SK-N-SH (cell line): ENCODE measurements around the gene CLSTN2. TPM values are rescaled to one million over a fixed set of nuclear protein-coding genes. Genes with fewer than 3 reads are reported as not detected.

Source experiments
- CTCF ChIA-PET: fragments of 300-600, 350-600 bp; formaldehyde crosslinking; extraction: SDS; loops from one replicate; lab custom pipeline; 2021; lab: Yijun Ruan, JAX
- POLR2A ChIA-PET: fragments of 350-600 bp; sonication (Branson Sonifier 250); formaldehyde crosslinking; extraction: SDS; loops from one replicate; lab custom pipeline; 2020; ENCODE audit warnings: antibody characterized with exemption, inconsistent platforms; lab: Yijun Ruan, JAX
- DNase-seq: peaks from one replicate; pipeline ENCODE4 v3.0.0; 2012
- H2AFZ ChIP-seq: fragments of 200-600 bp; sonication (generic); 2 replicates; pipeline ENCODE4 v1.8.1; 2016; ENCODE audit warnings: antibody characterized with exemption, mild to moderate bottlenecking, low read depth
- H3F3A ChIP-seq: fragments of 200-600 bp; sonication (generic); replicated peaks from 2 replicates; pipeline ENCODE3; 2016; ENCODE audit warnings: antibody characterized with exemption, mild to moderate bottlenecking; ENCODE audit not compliant: insufficient read depth
- H3K27ac ChIP-seq, 2 experiments: fragments of 200-500 bp in 1 of 2; fragments of 200-600 bp in 1 of 2; sonication (Bioruptor generic) in 1 of 2; sonication (generic), shearing (Covaris generic) in 1 of 2; 2 replicates each; pipeline versions ENCODE4 v1.5.1 to v1.6.1; 2014 to 2016; ENCODE audit warnings: low read depth in 2 of 2, inconsistent platforms in 1 of 2, low read length in 1 of 2, mild to moderate bottlenecking in 1 of 2, mixed read lengths in 1 of 2
- H3K27me3 ChIP-seq: fragments of 200-600 bp; sonication (generic), shearing (Covaris generic); 2 replicates; pipeline ENCODE4 v1.6.1; 2016; ENCODE audit warnings: mixed run types; ENCODE audit not compliant: insufficient read depth
- H3K36me3 ChIP-seq, 2 experiments: fragments of 200-500 bp in 1 of 2; fragments of 200-600 bp in 1 of 2; sonication (Bioruptor generic) in 1 of 2; sonication (generic) in 1 of 2; replicated peaks in 1 of 2; 2 replicates each; pipeline versions ENCODE3 to v1.5.1; 2014 to 2016; ENCODE audit warnings: low read length in 1 of 2, mild to moderate bottlenecking in 1 of 2; ENCODE audit not compliant: insufficient read depth in 2 of 2, control insufficient read depth in 1 of 2
- H3K4me1 ChIP-seq, 2 experiments: fragments of 200-500 bp in 1 of 2; fragments of 200-600 bp in 1 of 2; sonication (Bioruptor generic) in 1 of 2; sonication (generic), shearing (Covaris generic) in 1 of 2; 2 replicates each; pipeline versions ENCODE4 v1.5.1 to v1.6.1; 2014 to 2016; ENCODE audit warnings: low read depth in 1 of 2, low read length in 1 of 2, mixed run types in 1 of 2; ENCODE audit not compliant: insufficient read depth in 2 of 2, control insufficient read depth in 1 of 2
- H3K4me2 ChIP-seq: fragments of 200-600 bp; sonication (generic), shearing (Covaris generic); 2 replicates; pipeline ENCODE4 v1.6.1; 2017; ENCODE audit warnings: mixed run types
- H3K4me3 ChIP-seq, 2 experiments: fragments of 200-500 bp in 1 of 2; fragments of 200-600 bp in 1 of 2; sonication (Bioruptor generic) in 1 of 2; sonication (generic), shearing (Covaris generic) in 1 of 2; 2 replicates each; pipeline versions ENCODE4 v1.5.1 to v1.8.1; 2014 to 2016; ENCODE audit warnings: low read depth in 2 of 2, inconsistent platforms in 1 of 2, low read length in 1 of 2, mild to moderate bottlenecking in 1 of 2, mixed read lengths in 1 of 2, moderate library complexity in 1 of 2
- H3K79me2 ChIP-seq: fragments of 200-600 bp; sonication (generic); 2 replicates; pipeline ENCODE4 v1.8.1; 2017; ENCODE audit warnings: mild to moderate bottlenecking; ENCODE audit not compliant: insufficient read depth
- H3K9ac ChIP-seq: fragments of 200-600 bp; sonication (generic); 2 replicates; pipeline ENCODE4 v1.6.1; 2017; ENCODE audit warnings: mixed run types
- H3K9me2 ChIP-seq: fragments of 200-600 bp; sonication (generic); 2 replicates; pipeline ENCODE4 v1.6.1; 2017; ENCODE audit warnings: mixed run types
- H3K9me3 ChIP-seq: fragments of 200-600 bp; sonication (generic); 2 replicates; pipeline ENCODE4 v1.6.1; 2017; ENCODE audit warnings: mixed run types, mild to moderate bottlenecking, moderate library complexity
- H4K20me1 ChIP-seq: fragments of 200-600 bp; sonication (generic); 2 replicates; pipeline ENCODE4 v1.6.1; 2017; ENCODE audit warnings: mild to moderate bottlenecking, mixed run types; ENCODE audit not compliant: insufficient read depth
- CHD2 ChIP-seq: fragments of 150-350 bp; IDR thresholded peaks from 2 replicates; pipeline ENCODE4 v1.6.1; 2018; ENCODE audit warnings: low read length; ENCODE audit not compliant: partially characterized antibody
- EZH2phosphoT487 ChIP-seq: fragments of 200-600 bp; sonication (generic); IDR thresholded peaks from 2 replicates; pipeline ENCODE4 v1.6.1; 2017; ENCODE audit warnings: low read depth, mixed run types, mild to moderate bottlenecking, antibody characterized with exemption, moderate library complexity, borderline replicate concordance
- GABPA ChIP-seq: IDR thresholded peaks from 2 replicates; pipeline ENCODE4 v1.4.0; 2012; ENCODE audit warnings: low read depth, mild to moderate bottlenecking
- MEF2A ChIP-seq: IDR thresholded peaks from 2 replicates; pipeline ENCODE4 v1.4.0; 2012; ENCODE audit warnings: low read depth, borderline replicate concordance
- POLR2AphosphoS5 ChIP-seq: IDR thresholded peaks from 2 replicates; pipeline ENCODE4 v1.6.1; 2012; ENCODE audit warnings: low read depth, low read length
- RFX5 ChIP-seq: IDR thresholded peaks from 2 replicates; pipeline ENCODE4 v1.6.1; 2012; ENCODE audit warnings: mild to moderate bottlenecking, improper control_type of control experiment, low read length
- SMC3 ChIP-seq: IDR thresholded peaks from 2 replicates; pipeline ENCODE4 v1.6.1; 2012; ENCODE audit warnings: low read depth, low read length, improper control_type of control experiment
- TCF12 ChIP-seq: IDR thresholded peaks from 2 replicates; pipeline ENCODE4 v1.4.0; 2012
- WGBS: methylation state at CpG from one replicate; pipeline ENCODE4 v1.1.6; 2017; ENCODE audit warnings: low lambda C conversion rate; 5-methylcytosine and 5-hydroxymethylcytosine counted together
- polyA plus RNA-seq, 3 experiments: library from polyadenylated mRNA; depleted of rRNA; stranded (reverse); fragments of >200 nt; gene quantifications; 2 replicates each; pipeline ENCODE4 v1.2.3, GENCODE V29; 2012
- TF ChIP-seq, protein P1 (sequence below): IDR thresholded peaks from 2 replicates; pipeline ENCODE4 v1.4.0; 2012; ENCODE audit warnings: low read depth
- TF ChIP-seq, protein P2 (sequence below): IDR thresholded peaks from 2 replicates; pipeline ENCODE4 v1.6.1; 2012; ENCODE audit warnings: mild to moderate bottlenecking, low read depth, low read length, moderate library complexity
- TF ChIP-seq, protein P3 (sequence below): fragments of 150-350 bp; IDR thresholded peaks from 2 replicates; pipeline ENCODE4 v1.6.1; 2017; ENCODE audit warnings: antibody characterized with exemption, low read length, low read depth, borderline replicate concordance
- TF ChIP-seq, protein P4 (sequence below): IDR thresholded peaks from 2 replicates; pipeline ENCODE4 v1.4.0; 2012; ENCODE audit warnings: low read depth, borderline replicate concordance
- TF ChIP-seq, protein P5 (sequence below): fragments of 150-350 bp; IDR thresholded peaks from 2 replicates; pipeline ENCODE4 v1.6.1; 2016; ENCODE audit warnings: mild to moderate bottlenecking, low read depth, low read length

CLSTN2 gene
- polyA plus RNA-seq, 1 of the 3 experiments (the other 2 are of a cell fraction), result 0.02 TPM

DNA sequence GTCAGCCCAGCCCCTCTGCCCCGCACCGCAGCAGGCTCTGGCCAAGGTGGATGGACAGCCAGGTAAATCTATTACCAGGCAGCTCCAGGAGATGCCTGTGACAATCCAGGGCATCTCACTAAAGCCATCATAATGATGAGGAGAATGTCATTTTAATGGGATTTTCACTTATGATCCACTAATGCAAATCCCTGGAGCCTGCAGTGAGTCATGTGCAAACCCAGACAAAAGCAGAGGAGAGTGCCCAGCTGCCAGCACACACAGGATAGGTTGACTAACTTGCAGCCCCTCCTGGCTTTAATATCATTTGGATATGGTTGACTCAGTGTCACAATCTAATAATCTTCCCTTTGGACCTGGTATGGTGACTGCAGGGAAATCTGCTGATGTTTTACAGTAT, 536.0 kb downstream of the CLSTN2 start:
- POLR2A ChIA-PET, result no interaction called here
- no peaks in the 10 kb centered on the region for H3F3A ChIP-seq
- H3K4me1 ChIP-seq, result peaks cover 0 to 3% of the 10 kb centered on the region in 2 experiments; a peak in 1 of 4 replicates
- no peaks in the 10 kb centered on the region for H3K9me2 ChIP-seq
- CTCF ChIA-PET, result interaction anchor here (1.0 to 2.6 kb wide), 2 partner anchors 10 to 28 kb away, joined by 3 to 10 read pairs; no protein-coding TSS in a partner anchor
- no peaks in the 10 kb centered on the region for H4K20me1 ChIP-seq
- WGBS, result no CpG with 5 or more reads among the region's 2 CpGs
- no peak overlapping the region for H3K4me2 ChIP-seq
- TF ChIP-seq, protein P1, sequence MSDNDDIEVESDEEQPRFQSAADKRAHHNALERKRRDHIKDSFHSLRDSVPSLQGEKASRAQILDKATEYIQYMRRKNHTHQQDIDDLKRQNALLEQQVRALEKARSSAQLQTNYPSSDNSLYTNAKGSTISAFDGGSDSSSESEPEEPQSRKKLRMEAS, result no peak
- TF ChIP-seq, protein P2, sequence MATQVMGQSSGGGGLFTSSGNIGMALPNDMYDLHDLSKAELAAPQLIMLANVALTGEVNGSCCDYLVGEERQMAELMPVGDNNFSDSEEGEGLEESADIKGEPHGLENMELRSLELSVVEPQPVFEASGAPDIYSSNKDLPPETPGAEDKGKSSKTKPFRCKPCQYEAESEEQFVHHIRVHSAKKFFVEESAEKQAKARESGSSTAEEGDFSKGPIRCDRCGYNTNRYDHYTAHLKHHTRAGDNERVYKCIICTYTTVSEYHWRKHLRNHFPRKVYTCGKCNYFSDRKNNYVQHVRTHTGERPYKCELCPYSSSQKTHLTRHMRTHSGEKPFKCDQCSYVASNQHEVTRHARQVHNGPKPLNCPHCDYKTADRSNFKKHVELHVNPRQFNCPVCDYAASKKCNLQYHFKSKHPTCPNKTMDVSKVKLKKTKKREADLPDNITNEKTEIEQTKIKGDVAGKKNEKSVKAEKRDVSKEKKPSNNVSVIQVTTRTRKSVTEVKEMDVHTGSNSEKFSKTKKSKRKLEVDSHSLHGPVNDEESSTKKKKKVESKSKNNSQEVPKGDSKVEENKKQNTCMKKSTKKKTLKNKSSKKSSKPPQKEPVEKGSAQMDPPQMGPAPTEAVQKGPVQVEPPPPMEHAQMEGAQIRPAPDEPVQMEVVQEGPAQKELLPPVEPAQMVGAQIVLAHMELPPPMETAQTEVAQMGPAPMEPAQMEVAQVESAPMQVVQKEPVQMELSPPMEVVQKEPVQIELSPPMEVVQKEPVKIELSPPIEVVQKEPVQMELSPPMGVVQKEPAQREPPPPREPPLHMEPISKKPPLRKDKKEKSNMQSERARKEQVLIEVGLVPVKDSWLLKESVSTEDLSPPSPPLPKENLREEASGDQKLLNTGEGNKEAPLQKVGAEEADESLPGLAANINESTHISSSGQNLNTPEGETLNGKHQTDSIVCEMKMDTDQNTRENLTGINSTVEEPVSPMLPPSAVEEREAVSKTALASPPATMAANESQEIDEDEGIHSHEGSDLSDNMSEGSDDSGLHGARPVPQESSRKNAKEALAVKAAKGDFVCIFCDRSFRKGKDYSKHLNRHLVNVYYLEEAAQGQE, result no peak
- TF ChIP-seq POLR2AphosphoS5, result no peak
- TF ChIP-seq GABPA, result no peak
- TF ChIP-seq SMC3, result no peak
- H3K27me3 ChIP-seq, result no peaks in the 10 kb centered on the region
- DNase-seq, result peak; percentile 17
- no peak overlapping the region for H3K9ac ChIP-seq
- no peak overlapping the region; a peak in 1 of 4 replicates for H3K27ac ChIP-seq
- H3K79me2 ChIP-seq, result no peaks in the 10 kb centered on the region
- H3K36me3 ChIP-seq, result no peaks in the 10 kb centered on the region
- no peak overlapping the region for H2AFZ ChIP-seq
- no peaks in the 10 kb centered on the region for H3K9me3 ChIP-seq
- H3K4me3 ChIP-seq, result no peak overlapping the region

DNA sequence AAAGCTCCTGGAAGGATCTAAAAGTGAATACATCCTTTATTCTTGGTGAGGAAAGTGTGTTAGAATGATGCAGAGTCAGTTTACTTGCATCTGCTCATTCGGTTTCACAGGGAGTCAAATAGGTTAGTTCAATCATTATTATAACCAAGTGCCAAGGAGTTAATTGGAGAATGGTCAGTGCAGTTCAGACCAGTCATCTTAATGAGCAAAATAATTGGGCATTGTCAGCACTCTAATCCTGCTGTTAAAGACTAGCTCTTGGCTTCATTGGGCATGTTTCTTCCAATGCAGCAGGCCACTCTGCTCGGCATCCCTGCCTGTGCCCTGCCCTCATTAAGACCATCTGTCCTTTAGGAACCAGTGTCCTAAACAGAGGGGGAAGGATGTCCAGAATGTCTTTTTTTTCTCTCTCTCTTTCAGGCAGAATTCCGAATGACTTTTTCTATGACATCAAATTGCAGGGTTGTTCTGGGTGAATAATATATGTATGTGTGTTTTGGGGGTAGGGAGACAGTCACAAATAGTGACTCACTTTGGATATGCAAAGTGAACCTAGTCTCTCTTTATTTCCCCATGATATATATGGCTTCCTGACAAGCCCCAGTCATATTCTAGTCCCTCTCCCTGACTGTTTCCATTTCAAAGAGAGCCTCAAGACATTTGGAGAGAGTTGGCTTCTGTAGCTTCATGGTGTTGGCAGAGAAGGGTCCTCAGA, 537.5 kb downstream of the CLSTN2 start:
- Histone ChIP-seq H3K4me2 (no peak overlapping the region), H4K20me1 (no peaks in the 10 kb centered on the region), H3K36me3 (no peaks in the 10 kb centered on the region), H3K9me2 (no peaks in the 10 kb centered on the region), H3K9me3 (no peaks in the 10 kb centered on the region), H3K4me3 (no peak overlapping the region), H3K9ac (no peak overlapping the region), H2AFZ (no peak overlapping the region), H3K79me2 (no peaks in the 10 kb centered on the region), H3K4me1 (peaks cover 0 to 3% of the 10 kb centered on the region in 2 experiments; a peak in 1 of 4 replicates), H3K27ac (no peak overlapping the region), H3F3A (no peaks in the 10 kb centered on the region), H3K27me3 (no peaks in the 10 kb centered on the region)
- ChIA-PET CTCF (interaction anchor here (0.7 to 2.6 kb wide), 2 partner anchors 12 to 26 kb away, joined by 3 to 10 read pairs; no protein-coding TSS in a partner anchor), POLR2A (no interaction called here)
- DNase-seq, result no peak
- WGBS, result 32% methylated on average over 3 of the region's 3 CpGs
- TF ChIP-seq MEF2A, result no peak
- no peak for TF ChIP-seq RFX5
- no peak for TF ChIP-seq EZH2phosphoT487
- TF ChIP-seq CHD2, result no peak
- TF ChIP-seq, protein P1, result no peak
- TF ChIP-seq, protein P3, sequence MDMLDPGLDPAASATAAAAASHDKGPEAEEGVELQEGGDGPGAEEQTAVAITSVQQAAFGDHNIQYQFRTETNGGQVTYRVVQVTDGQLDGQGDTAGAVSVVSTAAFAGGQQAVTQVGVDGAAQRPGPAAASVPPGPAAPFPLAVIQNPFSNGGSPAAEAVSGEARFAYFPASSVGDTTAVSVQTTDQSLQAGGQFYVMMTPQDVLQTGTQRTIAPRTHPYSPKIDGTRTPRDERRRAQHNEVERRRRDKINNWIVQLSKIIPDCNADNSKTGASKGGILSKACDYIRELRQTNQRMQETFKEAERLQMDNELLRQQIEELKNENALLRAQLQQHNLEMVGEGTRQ, result no peak
- TF ChIP-seq TCF12, result no peak
- TF ChIP-seq, protein P4, sequence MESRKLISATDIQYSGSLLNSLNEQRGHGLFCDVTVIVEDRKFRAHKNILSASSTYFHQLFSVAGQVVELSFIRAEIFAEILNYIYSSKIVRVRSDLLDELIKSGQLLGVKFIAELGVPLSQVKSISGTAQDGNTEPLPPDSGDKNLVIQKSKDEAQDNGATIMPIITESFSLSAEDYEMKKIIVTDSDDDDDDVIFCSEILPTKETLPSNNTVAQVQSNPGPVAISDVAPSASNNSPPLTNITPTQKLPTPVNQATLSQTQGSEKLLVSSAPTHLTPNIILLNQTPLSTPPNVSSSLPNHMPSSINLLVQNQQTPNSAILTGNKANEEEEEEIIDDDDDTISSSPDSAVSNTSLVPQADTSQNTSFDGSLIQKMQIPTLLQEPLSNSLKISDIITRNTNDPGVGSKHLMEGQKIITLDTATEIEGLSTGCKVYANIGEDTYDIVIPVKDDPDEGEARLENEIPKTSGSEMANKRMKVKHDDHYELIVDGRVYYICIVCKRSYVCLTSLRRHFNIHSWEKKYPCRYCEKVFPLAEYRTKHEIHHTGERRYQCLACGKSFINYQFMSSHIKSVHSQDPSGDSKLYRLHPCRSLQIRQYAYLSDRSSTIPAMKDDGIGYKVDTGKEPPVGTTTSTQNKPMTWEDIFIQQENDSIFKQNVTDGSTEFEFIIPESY, result no peak
- TF ChIP-seq, protein P5, sequence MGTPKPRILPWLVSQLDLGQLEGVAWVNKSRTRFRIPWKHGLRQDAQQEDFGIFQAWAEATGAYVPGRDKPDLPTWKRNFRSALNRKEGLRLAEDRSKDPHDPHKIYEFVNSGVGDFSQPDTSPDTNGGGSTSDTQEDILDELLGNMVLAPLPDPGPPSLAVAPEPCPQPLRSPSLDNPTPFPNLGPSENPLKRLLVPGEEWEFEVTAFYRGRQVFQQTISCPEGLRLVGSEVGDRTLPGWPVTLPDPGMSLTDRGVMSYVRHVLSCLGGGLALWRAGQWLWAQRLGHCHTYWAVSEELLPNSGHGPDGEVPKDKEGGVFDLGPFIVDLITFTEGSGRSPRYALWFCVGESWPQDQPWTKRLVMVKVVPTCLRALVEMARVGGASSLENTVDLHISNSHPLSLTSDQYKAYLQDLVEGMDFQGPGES, result no peak
